A673 (cell line): ENCODE data around the gene ATP7B. TPM values are rescaled to one million over a fixed set of nuclear protein-coding genes. Genes with fewer than 3 reads are reported as not detected.

ENCODE experiments used
- BruUV-seq: library from RNA; stranded (reverse); fragments of 400-500 nt; replicated peaks from 2 replicates; lab custom pipeline; 2021; lab: Mats Ljungman, UMichigan
- CTCF ChIA-PET: fragments of 300-600 bp; sonication (Branson Sonifier 250); formaldehyde crosslinking; loops from one replicate; lab custom pipeline; 2022; ENCODE audit warnings: antibody characterized with exemption; lab: Charles Lee
- POLR2A ChIA-PET: fragments of 300-600 bp; sonication (Branson Sonifier 250); formaldehyde crosslinking; loops from one replicate; lab custom pipeline; 2022; ENCODE audit warnings: antibody characterized with exemption; ENCODE audit not compliant: low non-redundant PET; lab: Charles Lee
- DNase-seq: peaks from one replicate; pipeline ENCODE4 v3.0.0-alpha.2; 2015; ENCODE audit warnings: low spot score
- H3K27ac ChIP-seq: fragments of 200-600 bp; sonication (generic); 2 replicates; pipeline ENCODE4 v1.5.1; 2016; ENCODE audit warnings: mixed run types, low read depth, mild to moderate bottlenecking, mixed read lengths, antibody characterized with exemption, low read length; ENCODE audit not compliant: poor library complexity, severe bottlenecking
- H3K27me3 ChIP-seq: fragments of 200-600 bp; sonication (generic); replicated peaks from 2 replicates; pipeline ENCODE4 v1.6.1; 2017; ENCODE audit warnings: mixed run types, low read depth, mild to moderate bottlenecking, mixed read lengths, antibody characterized with exemption, low read length; ENCODE audit not compliant: insufficient read depth, poor library complexity
- H3K36me3 ChIP-seq: fragments of 200-600 bp; sonication (generic); 2 replicates; pipeline ENCODE4 v1.6.1; 2016; ENCODE audit warnings: mixed run types, mild to moderate bottlenecking, mixed read lengths, antibody characterized with exemption, low read length; ENCODE audit not compliant: insufficient read depth, poor library complexity, severe bottlenecking
- H3K4me1 ChIP-seq: fragments of 200-600 bp; sonication (generic); 2 replicates; pipeline ENCODE4 v1.6.1; 2017; ENCODE audit warnings: mixed run types, mild to moderate bottlenecking, mixed read lengths, antibody characterized with exemption, low read length; ENCODE audit not compliant: insufficient read depth, poor library complexity, severe bottlenecking
- H3K4me3 ChIP-seq: fragments of 200-600 bp; sonication (generic); 2 replicates; pipeline ENCODE4 v1.5.1; 2016; ENCODE audit warnings: low read depth, mixed run types, mild to moderate bottlenecking, mixed read lengths, low read length; ENCODE audit not compliant: poor library complexity, severe bottlenecking
- H3K9me3 ChIP-seq: fragments of 200-600 bp; sonication (generic); 2 replicates; pipeline ENCODE4 v1.6.1; 2016; ENCODE audit warnings: mixed run types, low read depth, mild to moderate bottlenecking, mixed read lengths, antibody characterized with exemption, low read length; ENCODE audit not compliant: poor library complexity, severe bottlenecking
- CTCF ChIP-seq: fragments of 300-800, 200-600 bp; sonication (generic); conservative IDR thresholded peaks from 2 replicates; pipeline ENCODE4 v1.5.1; 2017; ENCODE audit warnings: low read depth, mild to moderate bottlenecking, antibody characterized with exemption, low read length, moderate library complexity, mixed read lengths
- EZH2 ChIP-seq: fragments of 200-600 bp; sonication (generic); IDR thresholded peaks from 2 replicates; pipeline ENCODE4 v1.6.1; 2017; ENCODE audit warnings: borderline replicate concordance, low read depth, mild to moderate bottlenecking, mixed read lengths, antibody characterized with exemption, low read length; ENCODE audit not compliant: poor library complexity, severe bottlenecking
- intact Hi-C: fragments of 100-400 bp; cut with micrococcal nuclease; formaldehyde crosslinking; loops from one replicate; pipeline ENCODE4 v1.10.0; 2022; ENCODE audit not compliant: unreplicated experiment
- total RNA-seq: library from RNA; stranded (reverse); gene quantifications from 2 replicates; pipeline ENCODE4 v1.2.3, GENCODE V29; 2021

The ATP7B gene
- total RNA-seq, 1 experiment from 2014 or later: 2.9 TPM

- intact Hi-C loops: no loop called here
- ChIA-PET CTCF (no interaction called here), POLR2A (no interaction called here)
- no peaks in the 10 kb centered on the region for H3K36me3 ChIP-seq
- no peak overlapping the region for H3K4me3 ChIP-seq
- no peak for DNase-seq
- TF ChIP-seq CTCF (no peak), EZH2 (no peak)
- H3K4me1 ChIP-seq: no peaks in the 10 kb centered on the region
- BruUV-seq: no TSS peak
- no peaks in the 10 kb centered on the region for H3K9me3 ChIP-seq
- H3K27ac ChIP-seq: no peak overlapping the region
- H3K27me3 ChIP-seq: no peaks in the 10 kb centered on the region
Measured at GRCh38 chr13:51960766-51961165, 50.5 kb downstream of the ATP7B start.

- BruUV-seq: no TSS peak
- TF ChIP-seq CTCF (no peak), EZH2 (no peak)
- Histone ChIP-seq H3K27ac (no peak overlapping the region), H3K36me3 (no peaks in the 10 kb centered on the region), H3K27me3 (no peaks in the 10 kb centered on the region), H3K4me1 (no peaks in the 10 kb centered on the region), H3K4me3 (no peak overlapping the region), H3K9me3 (no peaks in the 10 kb centered on the region)
- ChIA-PET POLR2A (no interaction called here), CTCF (interaction anchor here (0.6 to 0.7 kb wide), 3 partner anchors 125 to 147 kb away, joined by 3 to 5 read pairs (median 5); no protein-coding TSS in a partner anchor)
- DNase-seq: no peak
- intact Hi-C loops: no loop called here
Measured at GRCh38 chr13:51959773-51960172, 51.5 kb downstream of the ATP7B start.

- Histone ChIP-seq H3K27ac (no peak overlapping the region), H3K4me3 (no peak overlapping the region), H3K4me1 (no peaks in the 10 kb centered on the region), H3K36me3 (no peaks in the 10 kb centered on the region), H3K27me3 (peaks cover 1% of the 10 kb centered on the region), H3K9me3 (no peaks in the 10 kb centered on the region)
- no peak for DNase-seq
- TF ChIP-seq EZH2 (no peak), CTCF (no peak)
- BruUV-seq: no TSS peak
- ChIA-PET CTCF (no interaction called here), POLR2A (no interaction called here)
- intact Hi-C loops: no loop called here
Measured at GRCh38 chr13:51958217-51958547, 53.1 kb downstream of the ATP7B start.
